SK-N-SH treated with all-trans-retinoic acid at 6 μM for 48 hours (cell line): Measurements from ENCODE around the gene FCER1G.

Source experiments
- ATAC-seq: fragments of 200-7000 bp; cut with Tn5 transposase; 3 replicates; pipeline ENCODE4 v1.9.1; 2020; ENCODE audit warnings: mild to moderate bottlenecking, moderate library complexity
- ARNTL ChIP-seq: fragments of 450-650 bp; formaldehyde crosslinking; IDR thresholded peaks from 2 replicates; pipeline ENCODE4 v1.5.0; 2020; ENCODE audit warnings: low read depth, mild to moderate bottlenecking, moderate library complexity, borderline replicate concordance
- CSDC2 ChIP-seq: fragments of 250-450 bp; sonication (Bioruptor Pico); IDR thresholded peaks from 2 replicates; pipeline ENCODE4 v1.5.0; 2020; ENCODE audit warnings: mild to moderate bottlenecking, moderate library complexity
- ESRRG ChIP-seq: fragments of 250-450 bp; sonication (Bioruptor Pico); IDR thresholded peaks from 2 replicates; pipeline ENCODE4 v1.6.1; 2021; ENCODE audit warnings: mild to moderate bottlenecking
- GLIS3 ChIP-seq: fragments of 250-450 bp; sonication (Bioruptor Pico); IDR thresholded peaks from 2 replicates; pipeline ENCODE4 v1.5.0; 2020; ENCODE audit warnings: mild to moderate bottlenecking, moderate library complexity
- ISL1 ChIP-seq: fragments of 250-450 bp; sonication (Bioruptor Pico); IDR thresholded peaks from 2 replicates; pipeline ENCODE4 v2.1.2; 2022; ENCODE audit warnings: mild to moderate bottlenecking, moderate library complexity
- OSR1 ChIP-seq: fragments of 250-450 bp; sonication (Bioruptor Pico); IDR thresholded peaks from 2 replicates; pipeline ENCODE4 v1.8.0; 2022; ENCODE audit warnings: moderate library complexity, mild to moderate bottlenecking, inconsistent platforms
- POU6F1 ChIP-seq: fragments of 250-450 bp; sonication (Bioruptor Pico); IDR thresholded peaks from 2 replicates; pipeline ENCODE4 v1.8.0; 2021; ENCODE audit warnings: low read depth, mild to moderate bottlenecking, moderate library complexity, borderline replicate concordance
- PPARA ChIP-seq: fragments of 250-450 bp; sonication (Bioruptor Pico); IDR thresholded peaks from 2 replicates; pipeline ENCODE4 v1.5.0; 2020; ENCODE audit warnings: mild to moderate bottlenecking, borderline replicate concordance
- RARB ChIP-seq: fragments of 250-450 bp; sonication (Bioruptor Pico); IDR thresholded peaks from 2 replicates; pipeline ENCODE4 v1.8.0; 2021; ENCODE audit warnings: mild to moderate bottlenecking, moderate library complexity
- SNAI2 ChIP-seq: fragments of 250-450 bp; sonication (Bioruptor Pico); IDR thresholded peaks from 2 replicates; pipeline ENCODE4 v1.5.0; 2020; ENCODE audit warnings: mild to moderate bottlenecking, moderate library complexity
- TCF4 ChIP-seq: fragments of 250-450 bp; sonication (Bioruptor Pico); IDR thresholded peaks from 2 replicates; pipeline ENCODE4 v1.8.0; 2021; ENCODE audit warnings: mild to moderate bottlenecking, moderate library complexity, borderline replicate concordance
- TOX ChIP-seq: fragments of 250-450 bp; sonication (Bioruptor Pico); IDR thresholded peaks from 2 replicates; pipeline ENCODE4 v1.8.0; 2021; ENCODE audit warnings: mild to moderate bottlenecking, moderate library complexity, borderline replicate concordance
- ZFP3 ChIP-seq: fragments of 250-450 bp; sonication (Bioruptor Pico); IDR thresholded peaks from 2 replicates; pipeline ENCODE4 v1.5.0; 2020; ENCODE audit warnings: mild to moderate bottlenecking, moderate library complexity
- ZFP30 ChIP-seq: fragments of 450-650 bp; formaldehyde crosslinking; IDR thresholded peaks from 2 replicates; pipeline ENCODE4 v1.5.0; 2022; ENCODE audit warnings: mild to moderate bottlenecking, moderate library complexity
- ZNF565 ChIP-seq: fragments of 450-650 bp; formaldehyde crosslinking; conservative IDR thresholded peaks from 2 replicates; pipeline ENCODE4 v1.5.0; 2020; ENCODE audit warnings: low read depth, mild to moderate bottlenecking, moderate library complexity
- ZNF70 ChIP-seq: fragments of 450-650 bp; formaldehyde crosslinking; IDR thresholded peaks from 2 replicates; pipeline ENCODE4 v1.5.0; 2020; ENCODE audit warnings: mild to moderate bottlenecking, moderate library complexity
- ZNF8 ChIP-seq: fragments of 450-650 bp; formaldehyde crosslinking; IDR thresholded peaks from 2 replicates; pipeline ENCODE4 v1.5.0; 2020; ENCODE audit warnings: mild to moderate bottlenecking, moderate library complexity
- TF ChIP-seq, protein P1 (sequence below): fragments of 250-450 bp; sonication (Bioruptor Pico); IDR thresholded peaks from 2 replicates; pipeline ENCODE4 v1.5.0; 2020; ENCODE audit warnings: mild to moderate bottlenecking, moderate library complexity
- TF ChIP-seq, protein P2 (sequence below): fragments of 250-450 bp; sonication (Bioruptor Pico); IDR thresholded peaks from 2 replicates; pipeline ENCODE4 v1.5.1; 2020; ENCODE audit warnings: low read depth, mild to moderate bottlenecking, moderate library complexity
- TF ChIP-seq, protein P3 (sequence below): fragments of 250-450 bp; sonication (Bioruptor Pico); IDR thresholded peaks from 2 replicates; pipeline ENCODE4 v1.8.0; 2020; ENCODE audit warnings: mild to moderate bottlenecking, moderate library complexity, borderline replicate concordance
- TF ChIP-seq, protein P4 (sequence below): fragments of 250-450 bp; sonication (Bioruptor Pico); IDR thresholded peaks from 2 replicates; pipeline ENCODE4 v1.5.1; 2021; ENCODE audit warnings: mild to moderate bottlenecking, moderate library complexity

Gene FCER1G

DNA sequence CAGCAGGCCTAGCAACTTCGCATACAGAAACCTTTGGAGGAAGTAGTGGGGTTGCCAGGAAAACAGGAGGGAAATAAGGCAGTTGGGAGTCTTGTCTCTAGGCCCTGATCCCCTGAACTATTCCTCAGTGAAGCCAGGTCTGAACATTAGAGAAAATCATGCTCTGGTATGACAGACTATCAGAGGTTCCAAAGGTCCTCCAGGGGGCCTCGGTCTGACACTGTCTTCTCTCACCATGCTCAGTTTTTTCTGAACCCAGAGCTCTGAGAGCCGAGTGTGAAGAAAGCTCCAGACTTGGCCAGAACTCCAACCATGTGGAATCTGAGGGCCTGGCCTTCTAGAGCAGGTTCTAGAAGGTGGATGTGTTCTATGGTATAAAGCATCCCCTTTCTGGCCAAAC lies 14.8 kb downstream of the FCER1G start:
- ATAC-seq: no peak
- TF ChIP-seq ZNF565 (no peak), ZFP30 (CRISPR knock-in tag) (no peak), ESRRG (CRISPR knock-in tag) (no peak), OSR1 (CRISPR knock-in tag) (no peak), TCF4 (CRISPR knock-in tag) (no peak), SNAI2 (no peak), POU6F1 (CRISPR knock-in tag) (no peak), GLIS3 (no peak), ARNTL (CRISPR knock-in tag) (no peak), ISL1 (CRISPR knock-in tag) (no peak), PPARA (CRISPR knock-in tag) (no peak), ZNF8 (CRISPR knock-in tag) (no peak), CSDC2 (no peak), ZFP3 (CRISPR knock-in tag) (no peak), TOX (CRISPR knock-in tag) (no peak), ZNF70 (CRISPR knock-in tag) (no peak), RARB (CRISPR knock-in tag) (no peak)
- TF ChIP-seq, protein P1, sequence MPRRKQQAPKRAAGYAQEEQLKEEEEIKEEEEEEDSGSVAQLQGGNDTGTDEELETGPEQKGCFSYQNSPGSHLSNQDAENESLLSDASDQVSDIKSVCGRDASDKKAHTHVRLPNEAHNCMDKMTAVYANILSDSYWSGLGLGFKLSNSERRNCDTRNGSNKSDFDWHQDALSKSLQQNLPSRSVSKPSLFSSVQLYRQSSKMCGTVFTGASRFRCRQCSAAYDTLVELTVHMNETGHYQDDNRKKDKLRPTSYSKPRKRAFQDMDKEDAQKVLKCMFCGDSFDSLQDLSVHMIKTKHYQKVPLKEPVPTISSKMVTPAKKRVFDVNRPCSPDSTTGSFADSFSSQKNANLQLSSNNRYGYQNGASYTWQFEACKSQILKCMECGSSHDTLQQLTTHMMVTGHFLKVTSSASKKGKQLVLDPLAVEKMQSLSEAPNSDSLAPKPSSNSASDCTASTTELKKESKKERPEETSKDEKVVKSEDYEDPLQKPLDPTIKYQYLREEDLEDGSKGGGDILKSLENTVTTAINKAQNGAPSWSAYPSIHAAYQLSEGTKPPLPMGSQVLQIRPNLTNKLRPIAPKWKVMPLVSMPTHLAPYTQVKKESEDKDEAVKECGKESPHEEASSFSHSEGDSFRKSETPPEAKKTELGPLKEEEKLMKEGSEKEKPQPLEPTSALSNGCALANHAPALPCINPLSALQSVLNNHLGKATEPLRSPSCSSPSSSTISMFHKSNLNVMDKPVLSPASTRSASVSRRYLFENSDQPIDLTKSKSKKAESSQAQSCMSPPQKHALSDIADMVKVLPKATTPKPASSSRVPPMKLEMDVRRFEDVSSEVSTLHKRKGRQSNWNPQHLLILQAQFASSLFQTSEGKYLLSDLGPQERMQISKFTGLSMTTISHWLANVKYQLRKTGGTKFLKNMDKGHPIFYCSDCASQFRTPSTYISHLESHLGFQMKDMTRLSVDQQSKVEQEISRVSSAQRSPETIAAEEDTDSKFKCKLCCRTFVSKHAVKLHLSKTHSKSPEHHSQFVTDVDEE (CRISPR knock-in tag): no peak
- TF ChIP-seq, protein P2, sequence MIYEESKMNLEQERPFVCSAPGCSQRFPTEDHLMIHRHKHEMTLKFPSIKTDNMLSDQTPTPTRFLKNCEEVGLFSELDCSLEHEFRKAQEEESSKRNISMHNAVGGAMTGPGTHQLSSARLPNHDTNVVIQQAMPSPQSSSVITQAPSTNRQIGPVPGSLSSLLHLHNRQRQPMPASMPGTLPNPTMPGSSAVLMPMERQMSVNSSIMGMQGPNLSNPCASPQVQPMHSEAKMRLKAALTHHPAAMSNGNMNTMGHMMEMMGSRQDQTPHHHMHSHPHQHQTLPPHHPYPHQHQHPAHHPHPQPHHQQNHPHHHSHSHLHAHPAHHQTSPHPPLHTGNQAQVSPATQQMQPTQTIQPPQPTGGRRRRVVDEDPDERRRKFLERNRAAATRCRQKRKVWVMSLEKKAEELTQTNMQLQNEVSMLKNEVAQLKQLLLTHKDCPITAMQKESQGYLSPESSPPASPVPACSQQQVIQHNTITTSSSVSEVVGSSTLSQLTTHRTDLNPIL (CRISPR knock-in tag): no peak
- TF ChIP-seq, protein P3, sequence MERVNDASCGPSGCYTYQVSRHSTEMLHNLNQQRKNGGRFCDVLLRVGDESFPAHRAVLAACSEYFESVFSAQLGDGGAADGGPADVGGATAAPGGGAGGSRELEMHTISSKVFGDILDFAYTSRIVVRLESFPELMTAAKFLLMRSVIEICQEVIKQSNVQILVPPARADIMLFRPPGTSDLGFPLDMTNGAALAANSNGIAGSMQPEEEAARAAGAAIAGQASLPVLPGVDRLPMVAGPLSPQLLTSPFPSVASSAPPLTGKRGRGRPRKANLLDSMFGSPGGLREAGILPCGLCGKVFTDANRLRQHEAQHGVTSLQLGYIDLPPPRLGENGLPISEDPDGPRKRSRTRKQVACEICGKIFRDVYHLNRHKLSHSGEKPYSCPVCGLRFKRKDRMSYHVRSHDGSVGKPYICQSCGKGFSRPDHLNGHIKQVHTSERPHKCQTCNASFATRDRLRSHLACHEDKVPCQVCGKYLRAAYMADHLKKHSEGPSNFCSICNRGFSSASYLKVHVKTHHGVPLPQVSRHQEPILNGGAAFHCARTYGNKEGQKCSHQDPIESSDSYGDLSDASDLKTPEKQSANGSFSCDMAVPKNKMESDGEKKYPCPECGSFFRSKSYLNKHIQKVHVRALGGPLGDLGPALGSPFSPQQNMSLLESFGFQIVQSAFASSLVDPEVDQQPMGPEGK (CRISPR knock-in tag): no peak

DNA sequence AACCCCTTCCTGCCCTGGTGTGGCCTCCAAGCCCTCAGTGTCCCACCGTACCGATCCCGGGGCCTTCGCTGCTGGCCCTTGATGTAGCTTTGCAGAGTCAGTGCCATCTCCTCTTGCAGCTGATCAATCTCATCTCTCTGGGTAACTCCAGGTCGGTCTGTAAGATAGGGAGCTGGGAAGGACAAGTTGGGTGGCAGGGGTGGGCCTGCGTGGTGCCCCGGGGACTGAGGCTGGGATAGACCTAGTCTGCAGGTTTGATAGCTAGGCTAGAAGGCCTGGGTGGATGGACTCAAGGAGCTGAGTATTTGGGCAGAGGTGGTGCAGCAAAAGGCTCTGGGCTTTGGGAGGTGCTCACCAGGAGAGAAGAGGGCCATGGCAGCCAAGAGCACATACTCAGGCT lies 15.7 kb downstream of the FCER1G start:
- ATAC-seq: no peak
- TF ChIP-seq GLIS3: no peak
- no peak for TF ChIP-seq ZNF565
- TF ChIP-seq RARB (CRISPR knock-in tag): no peak
- no peak for TF ChIP-seq OSR1 (CRISPR knock-in tag)
- no peak for TF ChIP-seq ZNF70 (CRISPR knock-in tag)
- TF ChIP-seq SNAI2: no peak
- no peak for TF ChIP-seq TOX (CRISPR knock-in tag)
- TF ChIP-seq, protein P4, sequence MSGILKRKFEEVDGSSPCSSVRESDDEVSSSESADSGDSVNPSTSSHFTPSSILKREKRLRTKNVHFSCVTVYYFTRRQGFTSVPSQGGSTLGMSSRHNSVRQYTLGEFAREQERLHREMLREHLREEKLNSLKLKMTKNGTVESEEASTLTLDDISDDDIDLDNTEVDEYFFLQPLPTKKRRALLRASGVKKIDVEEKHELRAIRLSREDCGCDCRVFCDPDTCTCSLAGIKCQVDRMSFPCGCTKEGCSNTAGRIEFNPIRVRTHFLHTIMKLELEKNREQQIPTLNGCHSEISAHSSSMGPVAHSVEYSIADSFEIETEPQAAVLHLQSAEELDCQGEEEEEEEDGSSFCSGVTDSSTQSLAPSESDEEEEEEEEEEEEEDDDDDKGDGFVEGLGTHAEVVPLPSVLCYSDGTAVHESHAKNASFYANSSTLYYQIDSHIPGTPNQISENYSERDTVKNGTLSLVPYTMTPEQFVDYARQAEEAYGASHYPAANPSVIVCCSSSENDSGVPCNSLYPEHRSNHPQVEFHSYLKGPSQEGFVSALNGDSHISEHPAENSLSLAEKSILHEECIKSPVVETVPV: no peak
- TF ChIP-seq ISL1 (CRISPR knock-in tag): no peak
- no peak for TF ChIP-seq PPARA (CRISPR knock-in tag)
- TF ChIP-seq, protein P1 (CRISPR knock-in tag): no peak
- no peak for TF ChIP-seq POU6F1 (CRISPR knock-in tag)
- no peak for TF ChIP-seq TCF4 (CRISPR knock-in tag)
- TF ChIP-seq ESRRG (CRISPR knock-in tag): no peak
- TF ChIP-seq, protein P2 (CRISPR knock-in tag): no peak
- TF ChIP-seq, protein P3 (CRISPR knock-in tag): no peak
